Esophagus squamous epithelium (tissue), 4 donors: ENCODE data around the gene STK10.

Experiments used
- CTCF ChIP-seq, 6 experiments: fragments of 450-650 bp in 4 of 6; fragments of 200-600 bp in 2 of 6; sonication (generic) in 2 of 6; IDR thresholded peaks; one replicate each; pipeline ENCODE4 v1.5.1; 2016 to 2019; ENCODE audit warnings: antibody characterized with exemption in 6 of 6, mild to moderate bottlenecking in 4 of 6, moderate library complexity in 4 of 6
- POLR2A ChIP-seq, 4 donors: fragments of 450-650 bp; IDR thresholded peaks; one replicate each; pipeline ENCODE4 v1.6.1; 2017; ENCODE audit warnings: antibody characterized with exemption in 4 of 4, mild to moderate bottlenecking in 4 of 4, moderate library complexity in 3 of 4

DNA sequence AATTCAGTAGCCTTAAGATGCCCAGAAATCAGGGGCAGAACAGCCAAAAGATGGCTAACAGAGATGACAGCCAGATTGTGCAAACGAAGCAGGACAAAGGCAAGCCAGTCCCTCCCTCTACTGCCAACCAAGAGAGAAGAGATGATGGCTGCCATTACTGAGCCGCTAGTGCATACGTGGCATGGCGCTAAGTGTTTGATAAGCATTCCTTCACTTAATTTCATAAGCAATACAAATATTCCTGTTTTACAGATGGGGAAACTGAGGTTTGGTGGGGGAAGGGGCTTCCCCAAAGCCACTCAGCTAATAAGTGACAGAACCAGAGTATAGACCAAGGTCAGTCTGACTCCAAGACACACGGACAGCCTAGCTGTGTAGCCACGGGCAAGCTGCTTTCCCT lies 44.1 kb downstream of the STK10 start:
- TF ChIP-seq POLR2A (IDR thresholded peaks at IDR 0.05) (no peak), CTCF (IDR thresholded peaks at IDR 0.05) (no peak)
